Activated CD8-positive, alpha-beta T cell treated with anti-CD3 and anti-CD28 coated beads for 36 hours (primary cell): Measurements from ENCODE around the gene SOX10. TPM values are rescaled to one million over a fixed set of nuclear protein-coding genes. Genes with fewer than 3 reads are reported as not detected.
"Not testable (repeated sequence)": the region's sequence is repeated elsewhere in the genome, so short reads cannot be mapped to it uniquely, and the experiment has no call there.

Experiments
- ATAC-seq: fragments of 200-7000 bp; cut with Tn5 transposase; one replicate; pipeline ENCODE4 v1.10.0; 2021; ENCODE audit warnings: mild to moderate bottlenecking, moderate library complexity
- CTCF ChIA-PET: fragments of 350-600 bp; sonication (Branson Sonifier 250); formaldehyde crosslinking; loops from one replicate; lab custom pipeline; 2021; ENCODE audit warnings: antibody characterized with exemption; lab: Charles Lee
- POLR2A ChIA-PET: fragments of 350-600 bp; sonication (Branson Sonifier 250); formaldehyde crosslinking; loops from one replicate; lab custom pipeline; 2021; ENCODE audit warnings: antibody characterized with exemption; lab: Charles Lee
- DNase-seq: peaks from one replicate; pipeline ENCODE4 v3.0.0-alpha.2; 2020
- H3K27ac Mint-ChIP-seq: one replicate; pipeline ENCODE4 v1.8.0; 2021; ENCODE audit warnings: mild to moderate bottlenecking, mixed read lengths
- H3K27me3 Mint-ChIP-seq: one replicate; pipeline ENCODE4 v1.8.0; 2021; ENCODE audit warnings: mixed read lengths
- H3K36me3 Mint-ChIP-seq: one replicate; pipeline ENCODE4 v1.8.0; 2021; ENCODE audit warnings: low read depth, mixed read lengths
- H3K4me1 Mint-ChIP-seq: one replicate; pipeline ENCODE4 v1.8.0; 2021; ENCODE audit warnings: low read depth, mixed read lengths
- H3K4me3 Mint-ChIP-seq: one replicate; pipeline ENCODE4 v1.8.0; 2021; ENCODE audit warnings: mild to moderate bottlenecking, moderate library complexity, mixed read lengths
- H3K9me3 Mint-ChIP-seq: one replicate; pipeline ENCODE4 v1.8.0; 2021; ENCODE audit warnings: mixed read lengths
- CTCF ChIP-seq: fragments of 200-600 bp; IDR thresholded peaks from one replicate; pipeline ENCODE4 v1.8.0; 2022; ENCODE audit warnings: antibody characterized with exemption, mild to moderate bottlenecking
- intact Hi-C: fragments of 100-400 bp; cut with micrococcal nuclease; formaldehyde crosslinking; loops from one replicate; pipeline ENCODE4 v1.10.0; 2022
- total RNA-seq, 2 experiments: library from RNA; stranded (reverse); gene quantifications; one replicate each; pipeline ENCODE4 v1.2.3, GENCODE V29; 2021

Gene SOX10
- total RNA-seq, 2 experiments from 2014 or later = not detected

- intact Hi-C loops = no loop called here
- H3K4me1 Mint-ChIP-seq = peaks cover 13% of the 10 kb centered on the region
- ChIA-PET CTCF (interaction anchor here (1.4 kb wide), 1 partner anchor 27 kb away, joined by 3 read pairs; no protein-coding TSS in a partner anchor), POLR2A (no interaction called here)
- H3K4me3 Mint-ChIP-seq = no peak overlapping the region
- H3K9me3 Mint-ChIP-seq = no peaks in the 10 kb centered on the region
- ATAC-seq (no peak), DNase-seq (no peak)
- H3K27me3 Mint-ChIP-seq = no peaks in the 10 kb centered on the region
- H3K27ac Mint-ChIP-seq = no peak overlapping the region
- peaks cover 49% of the 10 kb centered on the region for H3K36me3 Mint-ChIP-seq
- TF ChIP-seq CTCF = no peak
Measured at GRCh38 chr22:37961062-37961461, 23.3 kb downstream of the SOX10 start.

GRCh38 chr22:37959231-37959825 lies 25.0 kb downstream of the SOX10 start:
- H3K27ac Mint-ChIP-seq = no peak overlapping the region
- DNase-seq = no peak
- H3K27me3 Mint-ChIP-seq = no peaks in the 10 kb centered on the region
- peaks cover 47% of the 10 kb centered on the region for H3K36me3 Mint-ChIP-seq
- ATAC-seq = no peak
- no peak for TF ChIP-seq CTCF
- ChIA-PET POLR2A (interaction anchor here (0.7 kb wide), 1 partner anchor 66 kb away, joined by 4 read pairs; no protein-coding TSS in a partner anchor), CTCF (interaction anchor here (1.6 kb wide), 1 partner anchor 25 kb away, joined by 5 read pairs; no protein-coding TSS in a partner anchor)
- intact Hi-C loops = no loop called here
- H3K4me1 Mint-ChIP-seq = peaks cover 22% of the 10 kb centered on the region
- H3K9me3 Mint-ChIP-seq = no peaks in the 10 kb centered on the region
- H3K4me3 Mint-ChIP-seq = no peak overlapping the region

GRCh38 chr22:37957232-37957631 lies 27.1 kb downstream of the SOX10 start:
- peaks cover 30% of the 10 kb centered on the region for H3K4me1 Mint-ChIP-seq

GRCh38 chr22:37955825-37956397 lies 28.4 kb downstream of the SOX10 start:
- intact Hi-C loops, POLR2A ChIA-PET, ATAC-seq, DNase-seq, H3K27ac Mint-ChIP-seq, H3K9me3 Mint-ChIP-seq, H3K4me3 Mint-ChIP-seq: not testable (repeated sequence)
- Mint-ChIP-seq H3K4me1 (peaks cover 30% of the 10 kb centered on the region), H3K36me3 (peaks cover 33% of the 10 kb centered on the region), H3K27me3 (peaks cover 14% of the 10 kb centered on the region)
- CTCF ChIA-PET = interaction anchor here (2.7 kb wide), 1 partner anchor 9 kb away, joined by 31 read pairs; no protein-coding TSS in a partner anchor

More at GRCh38 chr22:37957232-37957631, 27.1 kb downstream of the SOX10 start:
- ATAC-seq (no peak), DNase-seq (no peak)
- Mint-ChIP-seq H3K27me3 (peaks cover 8% of the 10 kb centered on the region), H3K9me3 (no peaks in the 10 kb centered on the region), H3K4me3 (no peak overlapping the region), H3K36me3 (peaks cover 42% of the 10 kb centered on the region), H3K27ac (no peak overlapping the region)
- ChIA-PET POLR2A (no interaction called here), CTCF (no interaction called here)
- intact Hi-C loops = no loop called here
- TF ChIP-seq CTCF = no peak

GRCh38 chr22:37954686-37955085 lies 29.7 kb downstream of the SOX10 start:
- intact Hi-C loops = no loop called here
- TF ChIP-seq CTCF = no peak
- POLR2A ChIA-PET = interaction anchor here (1.3 kb wide), 2 partner anchors 21 to 49 kb away, joined by 4 read pairs; partner anchors contain the start of gene MICALL1
- no peaks in the 10 kb centered on the region for H3K9me3 Mint-ChIP-seq
- ATAC-seq (no peak), DNase-seq (no peak)
- H3K4me3 Mint-ChIP-seq = peak overlapping the region; percentile 97
- CTCF ChIA-PET = interaction anchor here (1.0 to 2.7 kb wide), 9 partner anchors 8 to 141 kb away, joined by 3 to 31 read pairs (median 4); partner anchors contain the start of gene MICALL1
- H3K27ac Mint-ChIP-seq = no peak overlapping the region
- H3K27me3 Mint-ChIP-seq = peaks cover 14% of the 10 kb centered on the region
- H3K4me1 Mint-ChIP-seq = peaks cover 30% of the 10 kb centered on the region
- H3K36me3 Mint-ChIP-seq = peaks cover 28% of the 10 kb centered on the region
